Stimulated activated CD8-positive, alpha-beta memory T cell treated with anti-CD3 and anti-CD28 coated beads, Interleukin-4, amount 100 ng/mL, for 48 hours (primary cell): ENCODE measurements around the gene RNASE12.
"Not testable (repeated sequence)": the region's sequence is repeated elsewhere in the genome, so short reads cannot be mapped to it uniquely, and the experiment has no call there.

Source experiments
- DNase-seq: peaks from one replicate; pipeline ENCODE4 v3.0.0-alpha.2; 2020

The RNASE12 gene

DNA sequence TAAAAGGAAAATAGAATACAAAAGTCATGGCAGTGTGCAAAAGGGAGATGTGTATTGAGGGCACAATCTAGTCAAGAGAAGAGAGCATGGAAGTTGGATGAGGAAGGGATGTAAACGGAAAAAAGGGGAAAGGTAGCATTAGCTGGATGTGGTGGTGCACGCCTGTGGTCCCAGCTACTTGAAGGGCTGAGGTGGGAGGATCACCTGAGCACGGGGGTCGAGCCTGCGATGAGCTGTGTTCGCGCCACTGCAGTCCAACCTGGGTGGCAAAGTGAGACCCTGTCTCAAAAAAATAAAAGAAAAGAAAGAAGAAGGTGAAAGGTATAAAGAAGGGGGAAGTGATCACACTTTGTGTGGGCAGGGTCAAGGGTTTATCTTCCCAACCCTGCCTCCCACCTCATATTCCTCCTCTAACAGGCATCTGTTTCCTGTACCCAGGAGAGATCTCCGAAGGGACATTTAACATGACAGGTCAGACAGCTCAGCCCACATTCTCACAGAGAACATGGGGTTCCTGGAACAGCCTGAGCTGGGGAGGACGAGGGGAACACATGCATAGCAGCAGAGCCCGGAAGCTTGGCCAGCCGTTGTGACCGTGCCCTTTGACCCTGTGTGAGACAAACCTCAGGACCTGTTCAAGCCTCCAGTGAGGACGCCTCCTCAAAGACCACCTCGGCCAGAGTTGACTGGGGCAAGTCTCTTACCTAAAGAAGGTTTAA, 12.2 kb downstream of the RNASE12 start:
- DNase-seq, result no peak

DNA sequence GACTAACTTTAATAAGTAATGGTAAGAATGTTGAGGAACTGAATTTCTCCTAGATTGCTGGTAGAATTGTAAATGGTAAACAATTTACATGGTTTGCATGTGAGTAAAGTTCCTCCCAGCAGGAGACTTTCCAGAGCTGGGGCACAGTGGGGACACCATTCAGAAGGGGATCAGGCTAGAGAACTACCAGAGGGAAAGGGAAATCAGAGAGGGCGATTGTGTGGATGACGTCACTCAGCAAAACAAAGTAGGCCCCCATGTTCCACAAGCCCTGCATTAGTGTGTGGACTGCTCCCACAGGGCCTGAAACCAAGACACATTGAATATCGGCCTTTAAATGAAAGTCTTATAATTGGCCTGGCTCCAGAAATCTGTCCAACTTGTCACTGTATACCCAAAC, 12.9 kb downstream of the RNASE12 start:
- no peak for DNase-seq

DNA sequence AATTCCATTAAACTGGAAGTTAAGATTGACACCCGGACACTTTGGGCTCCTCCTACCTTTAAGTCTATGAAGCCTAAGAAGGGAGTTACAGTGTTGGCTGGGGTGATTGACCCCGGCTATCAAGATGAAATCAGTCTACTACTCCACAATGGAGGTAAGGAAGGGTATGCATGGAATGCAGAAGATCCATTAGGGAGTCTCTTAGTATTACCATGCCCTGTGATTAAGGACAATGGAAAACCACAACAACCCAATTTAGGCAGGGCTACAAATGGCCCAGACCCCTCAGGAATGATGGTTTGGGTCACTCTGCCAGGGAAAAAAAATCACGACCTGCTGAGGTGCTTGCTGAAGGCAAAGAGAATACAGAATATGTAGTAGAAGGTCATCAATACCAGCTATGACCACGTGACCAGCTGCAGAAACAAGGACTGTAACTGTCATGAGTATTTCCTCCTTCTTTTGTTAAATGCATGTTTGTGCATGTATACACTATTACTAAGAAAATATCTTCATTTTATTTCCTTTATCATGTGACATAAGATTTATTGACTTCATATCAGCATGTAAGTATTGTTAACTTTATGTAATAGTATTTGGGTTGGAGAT, 18.7 kb downstream of the RNASE12 start:
- DNase-seq, result not testable (repeated sequence)

DNA sequence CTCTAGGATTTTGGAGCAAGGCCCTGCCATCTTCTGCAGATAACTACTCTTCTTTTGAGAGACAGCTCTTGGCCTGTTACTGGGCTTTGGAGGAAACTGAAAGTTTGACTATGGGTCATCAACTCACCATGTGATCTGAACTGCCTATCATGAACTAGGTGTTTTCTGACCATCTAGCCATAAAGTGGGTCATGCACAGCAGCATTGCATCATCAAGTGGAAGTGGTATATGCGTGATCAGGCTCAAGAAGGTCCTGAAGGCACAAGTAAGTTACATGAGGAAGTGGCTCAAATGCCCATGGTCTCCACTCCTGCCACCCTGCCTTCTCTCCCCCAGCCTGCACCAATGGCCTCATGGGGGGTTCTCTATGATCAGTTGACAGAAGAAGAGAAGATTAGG, 20.5 kb downstream of the RNASE12 start:
- DNase-seq, result not testable (repeated sequence)

DNA sequence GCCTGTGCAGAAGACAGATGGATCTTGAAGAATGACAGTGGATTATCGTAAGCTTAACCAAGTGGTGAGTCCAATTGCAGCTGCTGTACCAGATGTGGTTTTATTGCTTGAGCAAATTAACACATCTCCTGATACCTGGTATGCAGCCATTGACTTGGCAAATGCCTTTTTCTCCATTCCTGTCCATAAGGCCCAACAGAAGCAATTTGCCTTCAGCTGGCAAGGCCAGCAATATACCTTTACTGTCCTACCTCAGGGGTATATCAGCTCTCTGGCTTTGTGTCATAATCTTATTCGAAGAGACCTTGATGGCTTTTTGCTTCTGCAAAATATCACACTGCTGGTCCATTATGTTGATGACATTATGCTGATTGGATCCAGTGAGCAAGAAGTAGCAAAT, 21.3 kb downstream of the RNASE12 start:
- not testable (repeated sequence) for DNase-seq

GRCh38 chr14:20569066-20569465, 22.1 kb downstream of the RNASE12 start:
- DNase-seq, result no peak

GRCh38 chr14:20568393-20568792, 22.8 kb downstream of the RNASE12 start:
- no peak for DNase-seq

DNA sequence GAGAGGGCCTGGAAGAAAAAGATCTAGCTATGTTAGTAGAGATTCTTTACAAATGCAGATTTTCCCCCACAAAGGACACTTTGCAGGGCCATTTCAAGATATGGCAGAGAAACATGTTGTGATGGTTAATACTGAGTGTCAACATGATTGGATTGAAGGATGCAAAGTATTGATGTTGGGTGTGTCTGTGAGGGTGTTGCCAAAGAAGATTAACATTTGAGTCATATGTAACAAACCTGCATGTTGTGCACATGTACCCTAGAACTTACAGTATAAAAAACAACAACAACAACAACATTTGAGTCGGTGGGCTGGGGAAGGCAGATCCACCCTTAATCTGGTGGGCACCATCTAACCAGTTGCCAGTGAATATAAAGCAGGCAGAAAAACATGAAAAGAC, 24.0 kb downstream of the RNASE12 start:
- DNase-seq, result not testable (repeated sequence)

- DNase-seq, result no peak
These were observed 26.6 kb downstream of the RNASE12 start for GRCh38 chr14:20564501-20564997.

GRCh38 chr14:20563971-20564370, 27.2 kb downstream of the RNASE12 start:
- DNase-seq, result no peak

- DNase-seq, result no peak
These were observed 30.2 kb downstream of the RNASE12 start, which contains the start of gene RNASE9 for GRCh38 chr14:20560961-20561360. Gene RNASE9, minus strand, starts transcription at chr14:20561047.

DNA sequence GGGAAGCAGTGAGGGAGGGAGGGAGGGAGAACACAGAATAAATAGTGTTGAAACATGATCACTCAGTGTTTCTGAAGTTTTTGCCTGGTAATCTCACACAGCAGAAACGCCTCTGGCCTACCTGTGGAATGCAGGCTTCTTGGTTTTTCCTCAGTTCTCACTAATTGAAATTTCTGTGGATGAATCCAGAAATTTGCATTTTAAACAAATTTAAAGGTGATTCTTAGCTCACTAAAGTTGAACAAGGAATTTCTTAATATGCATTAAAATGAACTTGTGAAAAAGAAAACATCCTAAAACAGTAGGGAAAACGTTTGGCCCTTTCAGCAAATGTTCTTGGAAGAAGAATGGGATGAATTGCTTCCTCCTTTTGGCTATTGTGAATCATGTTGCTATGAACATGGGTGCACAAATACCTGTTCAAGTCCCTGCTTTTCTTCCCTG, 31.7 kb downstream of the RNASE12 start:
- no peak for DNase-seq

DNA sequence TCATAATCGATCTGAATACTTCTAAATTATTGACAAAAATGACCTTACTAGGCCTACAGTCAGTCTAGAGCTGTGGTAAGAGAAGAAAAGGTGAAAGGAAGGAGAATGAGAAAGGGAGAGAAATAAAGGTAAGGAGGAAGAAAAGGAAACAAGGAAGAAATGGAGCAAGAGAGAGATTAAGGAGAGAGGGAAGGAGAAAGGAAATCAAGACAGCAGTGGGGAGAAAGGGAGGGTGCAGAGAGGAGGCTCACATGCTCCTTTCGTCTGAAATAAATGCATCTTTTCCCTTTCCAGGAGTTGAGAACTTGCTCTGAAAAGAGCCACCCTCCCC, 34.0 kb downstream of the RNASE12 start:
- DNase-seq, result no peak

DNA sequence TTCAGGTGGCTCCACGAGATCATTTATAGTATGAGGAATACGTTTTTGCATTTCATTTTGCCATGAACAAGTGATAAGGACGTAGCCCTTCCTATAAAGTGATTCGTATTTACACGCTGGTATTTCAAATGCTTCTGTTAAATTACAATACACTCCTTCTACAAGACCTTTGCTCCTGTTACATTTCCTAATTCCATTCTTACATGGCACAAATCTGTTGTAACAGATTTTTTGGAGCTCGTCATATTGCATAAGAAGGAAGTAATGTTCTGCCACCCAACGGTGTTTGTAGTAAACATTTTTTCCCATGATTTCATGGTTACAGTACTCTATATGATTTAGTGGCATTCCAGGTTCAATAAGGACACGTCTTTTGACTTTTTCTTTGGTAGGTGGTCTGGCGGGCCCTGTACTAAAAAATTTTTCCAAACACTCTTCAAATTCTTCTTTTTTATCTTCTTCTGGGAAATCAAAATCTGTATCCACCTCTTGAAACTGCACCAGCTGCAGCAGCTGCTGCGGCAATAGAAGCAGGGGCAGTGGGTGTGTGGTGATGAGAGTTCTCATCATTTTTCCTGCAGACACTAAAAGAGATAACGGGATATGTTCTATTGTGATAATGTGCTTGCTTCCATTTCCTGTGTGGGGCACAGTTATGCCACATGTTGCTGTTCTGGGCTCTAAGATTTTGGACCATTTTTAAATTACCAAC, 34.5 kb downstream of the RNASE12 start:
- no peak for DNase-seq

DNA sequence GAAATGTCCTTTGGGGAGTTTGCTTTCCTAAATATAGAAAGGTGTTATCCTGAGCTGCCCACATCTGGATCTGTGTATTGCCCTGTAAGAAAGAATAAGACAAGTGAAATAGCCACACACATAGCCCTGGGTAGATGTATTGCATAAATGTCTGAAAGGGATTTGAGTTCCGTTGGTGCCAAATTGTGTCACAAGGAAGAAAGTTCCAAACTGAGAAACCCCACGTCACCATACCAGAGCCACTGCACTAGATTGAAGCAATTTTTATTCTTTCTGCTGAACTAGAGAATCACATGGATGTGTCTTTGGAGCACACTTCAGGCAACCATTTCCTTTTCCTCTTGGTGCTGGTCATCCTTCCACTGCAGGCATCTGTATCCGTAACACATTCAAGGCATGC, 35.3 kb downstream of the RNASE12 start:
- DNase-seq, result no peak

DNA sequence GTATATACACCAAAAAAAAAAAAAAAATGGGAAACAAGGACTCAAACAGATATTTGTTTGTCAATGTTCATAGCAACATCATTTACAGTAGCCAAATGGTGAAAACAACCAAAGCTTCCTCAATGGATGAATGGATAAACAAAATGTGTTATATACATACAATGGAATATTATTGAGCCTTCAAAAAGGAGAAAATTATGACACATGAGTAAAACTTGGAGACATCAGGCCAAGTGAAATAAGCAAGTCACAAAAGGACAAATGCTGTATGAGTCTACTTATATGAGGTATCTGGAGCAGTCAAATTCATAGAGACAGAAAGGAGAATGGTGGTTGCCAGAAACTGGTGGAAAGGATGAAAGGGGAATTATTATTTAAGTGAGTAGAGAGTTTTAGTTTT, 38.2 kb downstream of the RNASE12 start:
- DNase-seq, result no peak

DNA sequence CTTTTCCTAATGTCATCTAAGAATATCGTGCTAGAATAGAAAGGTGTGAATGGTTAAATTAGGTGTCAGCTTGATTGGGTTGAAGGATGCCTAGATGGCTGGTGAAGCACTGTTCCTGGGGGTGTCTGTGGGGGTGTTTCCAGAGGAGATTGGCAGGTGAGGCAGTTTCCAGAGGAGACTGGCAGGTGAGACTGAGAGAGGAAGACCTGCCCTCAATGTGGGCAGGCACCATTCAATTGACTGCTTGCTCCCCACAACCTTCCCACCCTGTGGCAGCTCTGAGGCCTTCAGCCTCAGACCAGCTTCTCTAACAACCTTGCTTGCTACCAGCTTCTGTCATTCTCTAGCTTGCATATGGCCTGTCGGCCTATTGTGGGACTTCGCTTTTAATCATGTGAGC, 39.6 kb downstream of the RNASE12 start:
- no peak for DNase-seq

DNA sequence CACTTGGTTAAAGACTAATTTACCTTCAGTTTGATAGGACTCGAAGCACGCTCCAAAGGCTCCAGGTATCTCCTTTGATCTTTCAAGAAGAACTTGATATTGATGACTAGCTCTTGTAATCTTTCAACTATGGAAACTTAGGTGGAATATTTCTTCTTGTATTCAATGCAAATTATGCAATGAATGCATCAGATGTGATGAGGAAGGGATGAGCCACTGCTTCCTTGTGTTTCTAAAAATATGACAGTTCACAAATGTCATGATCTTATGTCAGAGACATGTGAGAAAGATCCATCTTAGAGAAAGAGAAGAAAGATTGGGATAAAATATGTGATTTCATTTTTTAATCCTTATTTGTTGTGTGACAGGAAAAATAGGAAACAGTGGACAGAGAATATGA, 40.2 kb downstream of the RNASE12 start:
- DNase-seq, result no peak

DNA sequence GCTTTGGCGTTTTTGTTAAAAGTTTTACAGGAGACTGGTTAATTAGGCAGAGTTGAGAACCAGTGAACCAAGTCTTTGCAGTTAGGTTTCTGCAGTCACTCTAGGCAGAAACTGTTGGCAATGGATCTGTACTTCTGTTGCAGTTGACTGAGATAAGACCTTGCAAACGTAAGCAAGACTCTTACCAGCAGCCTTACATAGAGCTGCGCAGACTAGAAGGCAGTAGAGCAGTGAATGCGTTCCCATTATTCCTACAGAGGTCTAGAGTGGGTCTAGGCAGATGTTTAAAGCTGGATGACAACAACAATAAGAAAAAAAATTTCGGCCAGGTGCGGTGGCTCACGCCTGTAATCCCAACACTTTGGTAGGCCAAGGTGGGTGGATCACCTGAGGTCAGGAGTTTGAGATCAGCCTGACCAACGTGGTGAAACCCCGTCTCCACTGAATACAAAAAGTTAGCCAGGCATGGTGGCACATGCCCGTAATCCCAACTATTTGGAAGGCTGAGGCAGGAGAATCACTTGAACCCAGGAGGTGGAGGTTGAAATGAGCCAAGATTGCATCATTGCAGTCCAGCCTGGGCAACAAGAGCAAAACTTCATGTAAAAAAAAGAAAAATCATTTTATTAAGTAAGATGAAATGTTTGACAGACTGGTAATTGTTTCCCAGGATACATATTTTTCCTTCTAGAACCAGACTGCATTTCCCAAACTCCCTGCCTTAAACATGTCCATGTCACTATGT, 42.6 kb downstream of the RNASE12 start:
- DNase-seq, result no peak

DNA sequence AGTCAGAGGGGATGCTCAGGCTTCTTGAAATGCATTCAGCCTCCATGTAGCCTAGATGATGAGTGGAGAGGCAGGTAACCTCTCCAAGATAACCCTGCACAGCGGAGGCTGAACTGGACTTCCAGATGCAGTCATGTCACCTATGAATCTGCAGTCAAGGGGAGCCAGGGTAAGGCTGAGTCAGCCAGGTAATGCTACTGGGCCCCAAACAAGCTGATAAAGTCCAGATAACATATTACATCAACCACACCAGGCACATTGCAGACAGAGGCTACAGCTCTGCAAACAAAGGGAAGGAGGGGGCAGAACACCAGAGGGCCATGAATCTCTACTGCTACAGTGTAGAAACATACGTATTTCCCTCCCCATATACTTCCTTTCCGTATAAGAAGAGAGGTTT, 44.3 kb downstream of the RNASE12 start:
- DNase-seq, result no peak
